Measurements from ENCODE around the gene PWWP2A.
"Not testable (repeated sequence)": the region's sequence is repeated elsewhere in the genome, so short reads cannot be mapped to it uniquely, and the experiment has no call there.

PWWP2A gene

GRCh38 chr5:160159991-160160792 is 40.9 kb upstream of the PWWP2A start:
- no peak for DNase-seq
- Histone ChIP-seq H3K4me1 (ENCODE audit: control insufficient read depth, insufficient read depth, low read length, poor library complexity, severe bottlenecking) (no peaks in the 10 kb centered on the region), H3K4me3 (ENCODE audit: insufficient read depth, low read depth, low read length, poor library complexity, severe bottlenecking) (no peak overlapping the region), H3K9me3 (ENCODE audit: control insufficient read depth, low read length) (no peaks in the 10 kb centered on the region), H3K27me3 (replicated peaks; ENCODE audit: control insufficient read depth, insufficient read depth, low read length, poor library complexity, severe bottlenecking) (no peaks in the 10 kb centered on the region), H3K27ac (ENCODE audit: insufficient read depth, low read length, poor library complexity, severe bottlenecking) (no peak overlapping the region), H3K36me3 (ENCODE audit: control insufficient read depth, insufficient read depth, low read length) (no peaks in the 10 kb centered on the region)

GRCh38 chr5:160158087-160158486 is 38.8 kb upstream of the PWWP2A start:
- no peak for DNase-seq
- H3K27ac ChIP-seq (ENCODE audit: insufficient read depth, low read length, poor library complexity, severe bottlenecking), result no peak overlapping the region
- H3K4me3 ChIP-seq (ENCODE audit: insufficient read depth, low read depth, low read length, poor library complexity, severe bottlenecking), result no peak overlapping the region
- no peaks in the 10 kb centered on the region for H3K27me3 ChIP-seq (replicated peaks; ENCODE audit: control insufficient read depth, insufficient read depth, low read length, poor library complexity, severe bottlenecking)
- H3K9me3 ChIP-seq (ENCODE audit: control insufficient read depth, low read length), result no peaks in the 10 kb centered on the region
- H3K4me1 ChIP-seq (ENCODE audit: control insufficient read depth, insufficient read depth, low read length, poor library complexity, severe bottlenecking), result no peaks in the 10 kb centered on the region
- no peaks in the 10 kb centered on the region for H3K36me3 ChIP-seq (ENCODE audit: control insufficient read depth, insufficient read depth, low read length)

- Histone ChIP-seq H3K9me3 (ENCODE audit: control insufficient read depth, low read length) (no peaks in the 10 kb centered on the region), H3K4me3 (ENCODE audit: insufficient read depth, low read depth, low read length, poor library complexity, severe bottlenecking) (no peak overlapping the region), H3K27ac (ENCODE audit: insufficient read depth, low read length, poor library complexity, severe bottlenecking) (no peak overlapping the region), H3K36me3 (ENCODE audit: control insufficient read depth, insufficient read depth, low read length) (no peaks in the 10 kb centered on the region), H3K4me1 (ENCODE audit: control insufficient read depth, insufficient read depth, low read length, poor library complexity, severe bottlenecking) (no peaks in the 10 kb centered on the region), H3K27me3 (replicated peaks; ENCODE audit: control insufficient read depth, insufficient read depth, low read length, poor library complexity, severe bottlenecking) (no peaks in the 10 kb centered on the region)
- DNase-seq, result no peak
Observed at GRCh38 chr5:160155017-160155750, 35.9 kb upstream of the PWWP2A start.

- Histone ChIP-seq H3K27me3 (replicated peaks; ENCODE audit: control insufficient read depth, insufficient read depth, low read length, poor library complexity, severe bottlenecking) (no peaks in the 10 kb centered on the region), H3K27ac (ENCODE audit: insufficient read depth, low read length, poor library complexity, severe bottlenecking) (no peak overlapping the region), H3K36me3 (ENCODE audit: control insufficient read depth, insufficient read depth, low read length) (no peaks in the 10 kb centered on the region), H3K4me3 (ENCODE audit: insufficient read depth, low read depth, low read length, poor library complexity, severe bottlenecking) (no peak overlapping the region), H3K4me1 (ENCODE audit: control insufficient read depth, insufficient read depth, low read length, poor library complexity, severe bottlenecking) (no peaks in the 10 kb centered on the region), H3K9me3 (ENCODE audit: control insufficient read depth, low read length) (no peaks in the 10 kb centered on the region)
- no peak for DNase-seq
Observed at GRCh38 chr5:160152901-160153300, 33.7 kb upstream of the PWWP2A start.

GRCh38 chr5:160152287-160152686 is 33.0 kb upstream of the PWWP2A start:
- H3K9me3 ChIP-seq (ENCODE audit: control insufficient read depth, low read length), result no peaks in the 10 kb centered on the region
- no peaks in the 10 kb centered on the region for H3K27me3 ChIP-seq (replicated peaks; ENCODE audit: control insufficient read depth, insufficient read depth, low read length, poor library complexity, severe bottlenecking)
- H3K36me3 ChIP-seq (ENCODE audit: control insufficient read depth, insufficient read depth, low read length), result no peaks in the 10 kb centered on the region
- DNase-seq, result no peak
- H3K4me3 ChIP-seq (ENCODE audit: insufficient read depth, low read depth, low read length, poor library complexity, severe bottlenecking), result no peak overlapping the region
- H3K27ac ChIP-seq (ENCODE audit: insufficient read depth, low read length, poor library complexity, severe bottlenecking), result no peak overlapping the region
- no peaks in the 10 kb centered on the region for H3K4me1 ChIP-seq (ENCODE audit: control insufficient read depth, insufficient read depth, low read length, poor library complexity, severe bottlenecking)

- Histone ChIP-seq H3K9me3 (ENCODE audit: control insufficient read depth, low read length) (no peaks in the 10 kb centered on the region), H3K4me3 (ENCODE audit: insufficient read depth, low read depth, low read length, poor library complexity, severe bottlenecking) (no peak overlapping the region), H3K27ac (ENCODE audit: insufficient read depth, low read length, poor library complexity, severe bottlenecking) (no peak overlapping the region), H3K4me1 (ENCODE audit: control insufficient read depth, insufficient read depth, low read length, poor library complexity, severe bottlenecking) (no peaks in the 10 kb centered on the region), H3K27me3 (replicated peaks; ENCODE audit: control insufficient read depth, insufficient read depth, low read length, poor library complexity, severe bottlenecking) (no peaks in the 10 kb centered on the region), H3K36me3 (ENCODE audit: control insufficient read depth, insufficient read depth, low read length) (no peaks in the 10 kb centered on the region)
- no peak for DNase-seq
Observed at GRCh38 chr5:160151017-160151416, 31.8 kb upstream of the PWWP2A start.

GRCh38 chr5:160150381-160150780 is 31.1 kb upstream of the PWWP2A start:
- Histone ChIP-seq H3K4me1 (ENCODE audit: control insufficient read depth, insufficient read depth, low read length, poor library complexity, severe bottlenecking) (no peaks in the 10 kb centered on the region), H3K36me3 (ENCODE audit: control insufficient read depth, insufficient read depth, low read length) (no peaks in the 10 kb centered on the region), H3K27ac (ENCODE audit: insufficient read depth, low read length, poor library complexity, severe bottlenecking) (no peak overlapping the region), H3K27me3 (replicated peaks; ENCODE audit: control insufficient read depth, insufficient read depth, low read length, poor library complexity, severe bottlenecking) (no peaks in the 10 kb centered on the region), H3K4me3 (ENCODE audit: insufficient read depth, low read depth, low read length, poor library complexity, severe bottlenecking) (no peak overlapping the region), H3K9me3 (ENCODE audit: control insufficient read depth, low read length) (no peaks in the 10 kb centered on the region)
- DNase-seq, result no peak

GRCh38 chr5:160144436-160144835 is 25.2 kb upstream of the PWWP2A start:
- H3K27me3 ChIP-seq (replicated peaks; ENCODE audit: control insufficient read depth, insufficient read depth, low read length, poor library complexity, severe bottlenecking); DNase-seq: not testable (repeated sequence)

GRCh38 chr5:160134332-160134731 is 15.1 kb upstream of the PWWP2A start:
- H3K36me3 ChIP-seq (ENCODE audit: control insufficient read depth, insufficient read depth, low read length), result no peaks in the 10 kb centered on the region
- no peaks in the 10 kb centered on the region for H3K9me3 ChIP-seq (ENCODE audit: control insufficient read depth, low read length)
- H3K27ac ChIP-seq (ENCODE audit: insufficient read depth, low read length, poor library complexity, severe bottlenecking), result no peak overlapping the region
- DNase-seq, result no peak
- H3K4me3 ChIP-seq (ENCODE audit: insufficient read depth, low read depth, low read length, poor library complexity, severe bottlenecking), result no peak overlapping the region
- no peaks in the 10 kb centered on the region for H3K4me1 ChIP-seq (ENCODE audit: control insufficient read depth, insufficient read depth, low read length, poor library complexity, severe bottlenecking)
- no peaks in the 10 kb centered on the region for H3K27me3 ChIP-seq (replicated peaks; ENCODE audit: control insufficient read depth, insufficient read depth, low read length, poor library complexity, severe bottlenecking)

More at GRCh38 chr5:160144436-160144835, 25.2 kb upstream of the PWWP2A start:
- not testable (repeated sequence) for H3K4me3 ChIP-seq (ENCODE audit: insufficient read depth, low read depth, low read length, poor library complexity, severe bottlenecking); H3K9me3 ChIP-seq (ENCODE audit: control insufficient read depth, low read length); H3K27ac ChIP-seq (ENCODE audit: insufficient read depth, low read length, poor library complexity, severe bottlenecking); H3K4me1 ChIP-seq (ENCODE audit: control insufficient read depth, insufficient read depth, low read length, poor library complexity, severe bottlenecking); H3K36me3 ChIP-seq (ENCODE audit: control insufficient read depth, insufficient read depth, low read length)

- no peak overlapping the region for H3K27ac ChIP-seq (ENCODE audit: insufficient read depth, low read length, poor library complexity, severe bottlenecking)
- no peak for DNase-seq
- no peaks in the 10 kb centered on the region for H3K4me1 ChIP-seq (ENCODE audit: control insufficient read depth, insufficient read depth, low read length, poor library complexity, severe bottlenecking)
- H3K27me3 ChIP-seq (replicated peaks; ENCODE audit: control insufficient read depth, insufficient read depth, low read length, poor library complexity, severe bottlenecking), result no peaks in the 10 kb centered on the region
- no peaks in the 10 kb centered on the region for H3K36me3 ChIP-seq (ENCODE audit: control insufficient read depth, insufficient read depth, low read length)
- no peaks in the 10 kb centered on the region for H3K9me3 ChIP-seq (ENCODE audit: control insufficient read depth, low read length)
- no peak overlapping the region for H3K4me3 ChIP-seq (ENCODE audit: insufficient read depth, low read depth, low read length, poor library complexity, severe bottlenecking)
Observed at GRCh38 chr5:160133918-160134304, 14.7 kb upstream of the PWWP2A start.

Data from effector memory CD4-positive, alpha-beta T cell (primary cell).